ENCODE data around the gene AK1. TPM values are rescaled to one million over a fixed set of nuclear protein-coding genes. Genes with fewer than 3 reads are reported as not detected.

The AK1 gene
- total RNA-seq, 2 experiments from 2014 or later: 46.7 to 52.6 TPM

GRCh38 chr9:127899128-127899943 is 21.9 kb upstream of the AK1 start, which contains the start of gene ST6GALNAC6:
TSS of gene ST6GALNAC6 (minus strand) at chr9:127899603. CDS start at chr9:127897981, 1,622 bp downstream.
- Mint-ChIP-seq H3K27ac (peak within 1 kb of the TSS; percentile 86), H3K9me3 (no peaks in the 10 kb centered on the region), H3K4me3 (peak within 1 kb of the TSS; percentile 95), H3K27me3 (no peaks in the 10 kb centered on the region), H3K4me1 (ENCODE audit: low read depth) (peaks cover 45% of the 10 kb centered on the region), H3K36me3 (ENCODE audit: low read depth) (peaks cover 50% of the 10 kb centered on the region)
- peak within 1 kb of the TSS; percentile 36 to 56 for H3K27ac ChIP-seq (ENCODE audit: low read depth in 1 of 2, low read length in 2 of 2)
- DNase-seq (peak in 13 of 14 experiments; percentile 32 to 86 (median 61)), ATAC-seq (ENCODE audit: poor library complexity) (peak; percentile 76)
- H3K4me1 ChIP-seq (ENCODE audit: insufficient read depth, low read length): peaks cover 64% of the 10 kb centered on the region
- H3K9me3 ChIP-seq (ENCODE audit: control insufficient read depth in 1 of 2, insufficient read depth in 1 of 2, low read length in 2 of 2): peaks cover 13 to 24% of the 10 kb centered on the region in 2 experiments
- H3K27me3 ChIP-seq (ENCODE audit: control insufficient read depth in 1 of 2, insufficient read depth in 2 of 2, low read length in 2 of 2): no peaks in the 10 kb centered on the region
- peak within 1 kb of the TSS; percentile 89 for H3K4me3 ChIP-seq (ENCODE audit: low read length)
- ChIA-PET POLR2A (interaction anchor here (0.8 to 3.1 kb wide), 8 partner anchors 11 to 225 kb away, joined by 3 to 16 read pairs (median 3); partner anchors contain the start of genes CDK9, PIP5KL1 and ST6GALNAC4), CTCF (interaction anchor here (0.8 to 2.2 kb wide), 3 partner anchors 11 to 165 kb away, joined by 4 to 6 read pairs (median 5); partner anchors contain the start of gene TOR2A)
- no peak for TF ChIP-seq CTCF (IDR thresholded peaks at IDR 0.05)
- intact Hi-C loops (cut with DNase I, micrococcal nuclease): loop anchor here (1.0 to 5.0 kb wide), 2 partner anchors 18 to 37 kb away; partner anchors contain the start of gene ST6GALNAC4 (in 1 of the 2)
- peaks cover 27% of the 10 kb centered on the region for H3K36me3 ChIP-seq (ENCODE audit: insufficient read depth, low read length)

GRCh38 chr9:127898433-127899127 is 21.1 kb upstream of the AK1 start:
- peak overlapping the region; percentile 89 for H3K4me3 ChIP-seq (ENCODE audit: low read length)
- no peaks in the 10 kb centered on the region for H3K9me3 Mint-ChIP-seq
- H3K27me3 ChIP-seq (ENCODE audit: control insufficient read depth in 1 of 2, insufficient read depth in 2 of 2, low read length in 2 of 2): no peaks in the 10 kb centered on the region
- no peak for TF ChIP-seq CTCF (IDR thresholded peaks at IDR 0.05)
- peak in 2 of 14 experiments; percentile 32 to 49 for DNase-seq
- no peaks in the 10 kb centered on the region for H3K27me3 Mint-ChIP-seq
- H3K4me1 ChIP-seq (ENCODE audit: insufficient read depth, low read length): peaks cover 56% of the 10 kb centered on the region
- H3K27ac Mint-ChIP-seq: peak overlapping the region; percentile 86
- peak; percentile 15 for ATAC-seq (ENCODE audit: poor library complexity)
- H3K9me3 ChIP-seq (ENCODE audit: control insufficient read depth in 1 of 2, insufficient read depth in 1 of 2, low read length in 2 of 2): peaks cover 15 to 28% of the 10 kb centered on the region in 2 experiments
- peak overlapping the region; percentile 9 to 21 for H3K27ac ChIP-seq (ENCODE audit: low read depth in 1 of 2, low read length in 2 of 2)
- intact Hi-C loops (cut with DNase I, micrococcal nuclease): loop anchor here (1.0 to 5.0 kb wide), 2 partner anchors 19 to 36 kb away; partner anchors contain the start of gene ST6GALNAC4 (in 1 of the 2)
- CTCF ChIA-PET: interaction anchor here (0.9 to 2.2 kb wide), 2 partner anchors 12 to 29 kb away, joined by 5 read pairs; no protein-coding TSS in a partner anchor
- peaks cover 35% of the 10 kb centered on the region for H3K36me3 ChIP-seq (ENCODE audit: insufficient read depth, low read length)
- H3K4me1 Mint-ChIP-seq (ENCODE audit: low read depth): peaks cover 42% of the 10 kb centered on the region
- H3K36me3 Mint-ChIP-seq (ENCODE audit: low read depth): peaks cover 50% of the 10 kb centered on the region
- H3K4me3 Mint-ChIP-seq: peak overlapping the region; percentile 95
- POLR2A ChIA-PET: interaction anchor here (1.0 to 3.1 kb wide), 9 partner anchors 7 to 129 kb away, joined by 3 to 16 read pairs (median 3); partner anchors contain the start of genes CDK9, PIP5KL1 and ST6GALNAC4

DNA sequence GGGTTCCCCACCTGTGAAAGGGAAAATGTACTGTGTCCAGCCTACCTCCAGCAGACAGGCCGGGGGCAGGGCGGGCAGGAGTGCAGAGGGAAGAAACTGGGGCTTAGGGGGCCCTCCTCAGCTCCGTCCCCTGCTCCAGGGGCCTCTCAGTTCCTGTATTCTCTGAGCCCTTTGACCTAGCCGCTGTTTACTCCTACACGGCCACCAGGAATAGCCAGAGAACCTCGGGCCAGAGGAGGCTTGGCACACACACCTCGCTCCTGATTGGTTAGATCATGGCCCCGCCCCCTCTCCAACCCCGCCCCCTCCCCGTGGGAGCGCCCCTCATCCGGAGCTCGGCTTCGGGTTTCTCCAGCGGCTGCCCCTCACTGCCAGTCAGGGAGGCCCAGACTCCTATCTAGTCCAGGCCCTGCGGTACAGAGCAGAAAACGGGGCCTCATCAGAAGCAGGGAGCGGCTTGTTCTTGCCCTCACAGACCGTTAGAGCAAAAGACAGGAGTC is 19.8 kb upstream of the AK1 start:
- no peaks in the 10 kb centered on the region for H3K27me3 Mint-ChIP-seq
- ChIA-PET POLR2A (interaction anchor here (0.9 to 1.7 kb wide), 3 partner anchors 9 to 34 kb away, joined by 3 to 8 read pairs (median 4); no protein-coding TSS in a partner anchor), CTCF (interaction anchor here (1.3 kb wide), 1 partner anchor 24 kb away, joined by 3 read pairs; no protein-coding TSS in a partner anchor)
- H3K27ac Mint-ChIP-seq: peak overlapping the region; percentile 86
- Histone ChIP-seq H3K9me3 (ENCODE audit: control insufficient read depth in 1 of 2, insufficient read depth in 1 of 2, low read length in 2 of 2) (peaks cover 22 to 32% of the 10 kb centered on the region in 2 experiments), H3K27ac (ENCODE audit: low read depth in 1 of 2, low read length in 2 of 2) (no peak overlapping the region), H3K27me3 (ENCODE audit: control insufficient read depth in 1 of 2, insufficient read depth in 2 of 2, low read length in 2 of 2) (no peaks in the 10 kb centered on the region), H3K4me3 (ENCODE audit: low read length) (no peak overlapping the region), H3K4me1 (ENCODE audit: insufficient read depth, low read length) (peaks cover 43% of the 10 kb centered on the region), H3K36me3 (ENCODE audit: insufficient read depth, low read length) (peaks cover 46% of the 10 kb centered on the region)
- ATAC-seq (ENCODE audit: poor library complexity) (no peak), DNase-seq (peak in 3 of 14 experiments; percentile 45 to 57 (median 51))
- peaks cover 61% of the 10 kb centered on the region for H3K36me3 Mint-ChIP-seq (ENCODE audit: low read depth)
- TF ChIP-seq CTCF (IDR thresholded peaks at IDR 0.05): no peak
- peaks cover 39% of the 10 kb centered on the region for H3K4me1 Mint-ChIP-seq (ENCODE audit: low read depth)
- H3K9me3 Mint-ChIP-seq: no peaks in the 10 kb centered on the region
- peak overlapping the region; percentile 58 for H3K4me3 Mint-ChIP-seq
- intact Hi-C loops (cut with DNase I, micrococcal nuclease): loop anchor here in 1 of 2 experiments (5.0 kb wide), 1 partner anchor 35 kb away; no protein-coding TSS in a partner anchor

Data from CD4-positive, alpha-beta T cell (primary cell).